HPDE6-E6E7 (cell line): Measurements from ENCODE around the gene FGFRL1.
"Not testable (repeated sequence)": the region's sequence is repeated elsewhere in the genome, so short reads cannot be mapped to it uniquely, and the experiment has no call there.

Experiments used
- DNase-seq: peaks from one replicate; pipeline ENCODE4 v3.0.0; 2011; ENCODE audit warnings: missing footprints; ENCODE audit errors: extremely low spot score

Gene FGFRL1

GRCh38 chr4:973431-974397 is 37.7 kb upstream of the FGFRL1 start, which contains the start of gene DGKQ:
Gene DGKQ (minus strand): TSS chr4:973569. CDS start chr4:973482, 87 bp downstream.
- peak; percentile 88 for DNase-seq

GRCh38 chr4:974668-975067 is 36.8 kb upstream of the FGFRL1 start:
- no peak for DNase-seq

- not testable (repeated sequence) for DNase-seq
Measured at GRCh38 chr4:976016-976415, 35.4 kb upstream of the FGFRL1 start.

- DNase-seq = no peak
Measured at GRCh38 chr4:978957-979701, 32.3 kb upstream of the FGFRL1 start.

- no peak for DNase-seq
Measured at GRCh38 chr4:982291-982690, 29.1 kb upstream of the FGFRL1 start.

GRCh38 chr4:982814-983213 is 28.6 kb upstream of the FGFRL1 start:
- DNase-seq = no peak

GRCh38 chr4:984336-985054 is 26.9 kb upstream of the FGFRL1 start:
- no peak for DNase-seq

- no peak for DNase-seq
Measured at GRCh38 chr4:985123-985830, 26.1 kb upstream of the FGFRL1 start.

GRCh38 chr4:986428-986878 is 25.0 kb upstream of the FGFRL1 start:
- DNase-seq = no peak

GRCh38 chr4:986879-987623 is 24.4 kb upstream of the FGFRL1 start, which contains the start of gene IDUA:
Gene IDUA (plus strand): TSS chr4:987044. CDS start chr4:987085, 41 bp downstream.
- peak; percentile 75 for DNase-seq

GRCh38 chr4:987624-988513 is 23.6 kb upstream of the FGFRL1 start:
- no peak for DNase-seq

- no peak for DNase-seq
Measured at GRCh38 chr4:988726-989721, 22.4 kb upstream of the FGFRL1 start.

- no peak for DNase-seq
Measured at GRCh38 chr4:989722-990471, 21.5 kb upstream of the FGFRL1 start.

- DNase-seq = no peak
Measured at GRCh38 chr4:990746-991367, 20.6 kb upstream of the FGFRL1 start.

GRCh38 chr4:991451-992296 is 19.8 kb upstream of the FGFRL1 start:
- DNase-seq = no peak
